GM21786 (cell line): ENCODE data around the gene PITPNC1.
"Not testable (repeated sequence)": the region's sequence is repeated elsewhere in the genome, so short reads cannot be mapped to it uniquely, and the experiment has no call there.

Source experiments
- ATAC-seq: cut with Tn5 transposase; IDR thresholded peaks from one replicate; pipeline ENCODE4 v1.9.1; 2021; ENCODE audit not compliant: unreplicated experiment

The PITPNC1 gene

DNA sequence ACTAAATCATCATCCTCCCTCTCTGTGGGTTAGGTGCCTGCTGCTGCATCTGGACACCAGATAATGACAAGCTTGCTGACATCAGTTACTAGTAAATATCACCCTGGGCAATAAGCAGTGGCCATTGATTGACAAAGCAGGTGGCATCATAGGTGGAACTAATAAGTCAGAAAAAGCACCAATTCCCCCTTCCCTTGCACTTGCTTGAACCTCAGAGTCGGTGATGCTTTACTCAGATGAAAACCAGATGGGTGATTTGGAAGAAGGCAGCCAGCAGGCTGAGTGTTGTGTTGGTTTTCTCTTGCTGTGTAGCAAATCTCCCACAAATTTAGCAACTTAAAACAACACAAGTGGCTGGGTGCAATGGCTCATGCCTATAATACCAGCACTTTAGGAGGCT is 193.7 kb downstream of the PITPNC1 start:
- ATAC-seq: no peak

DNA sequence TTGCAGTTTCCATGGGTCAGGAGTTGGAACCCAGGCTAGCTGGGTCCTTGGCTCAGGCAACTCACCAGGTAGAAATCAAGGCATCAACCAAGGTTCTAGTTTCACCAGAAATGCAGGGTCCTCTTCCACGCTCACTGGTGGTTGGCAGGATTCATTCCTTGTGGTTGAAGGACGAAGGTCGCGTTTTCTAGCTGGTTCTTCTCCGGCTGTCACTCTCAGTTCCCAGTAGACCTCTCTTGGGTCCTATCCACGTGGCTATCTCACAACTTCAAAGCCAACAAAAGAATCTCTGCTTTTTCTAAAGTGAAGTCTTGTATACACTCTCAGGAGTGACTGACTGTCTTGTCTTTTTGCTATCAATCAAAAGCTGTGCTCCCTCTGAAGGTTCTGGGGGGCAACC is 194.4 kb downstream of the PITPNC1 start:
- ATAC-seq: no peak

DNA sequence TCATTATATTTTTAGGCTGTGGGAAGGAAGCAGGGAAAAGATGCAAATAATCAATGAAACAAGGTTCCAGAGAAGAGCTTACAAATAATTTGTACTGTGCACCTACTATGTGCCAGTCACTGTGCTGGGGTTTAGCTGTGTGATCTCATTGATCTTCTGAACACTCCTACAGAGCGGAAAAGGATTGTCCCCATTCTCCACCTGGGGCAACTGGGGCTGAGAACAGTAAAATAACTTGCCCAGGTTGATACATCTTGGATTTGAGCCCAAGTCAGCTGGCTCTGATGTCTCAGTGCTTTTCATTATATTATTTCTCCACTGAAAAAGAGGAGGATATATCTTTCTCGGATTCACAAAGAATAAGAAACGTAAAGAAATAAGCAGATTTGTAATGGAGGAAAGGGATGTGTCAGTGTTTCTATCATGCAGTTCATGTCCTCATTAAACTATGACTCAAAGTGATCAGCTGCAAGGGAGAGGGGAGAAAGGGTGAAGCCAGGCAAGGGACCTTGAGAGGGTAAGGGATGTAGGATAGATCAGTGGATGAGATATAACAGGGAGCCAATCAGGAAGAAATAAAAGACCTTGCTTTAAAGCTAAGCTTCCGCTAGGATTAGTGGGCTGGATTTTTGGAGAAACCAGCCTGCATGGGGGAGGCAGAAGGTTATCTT is 197.0 kb downstream of the PITPNC1 start:
- ATAC-seq: no peak

- peak; percentile 38 for ATAC-seq
These were observed 197.7 kb downstream of the PITPNC1 start for GRCh38 chr17:67574658-67575293.

- no peak for ATAC-seq
These were observed 198.2 kb downstream of the PITPNC1 start for GRCh38 chr17:67575325-67575724.

GRCh38 chr17:67576471-67577115 is 199.5 kb downstream of the PITPNC1 start:
- ATAC-seq: no peak

GRCh38 chr17:67577429-67578141 is 200.5 kb downstream of the PITPNC1 start:
- no peak for ATAC-seq

DNA sequence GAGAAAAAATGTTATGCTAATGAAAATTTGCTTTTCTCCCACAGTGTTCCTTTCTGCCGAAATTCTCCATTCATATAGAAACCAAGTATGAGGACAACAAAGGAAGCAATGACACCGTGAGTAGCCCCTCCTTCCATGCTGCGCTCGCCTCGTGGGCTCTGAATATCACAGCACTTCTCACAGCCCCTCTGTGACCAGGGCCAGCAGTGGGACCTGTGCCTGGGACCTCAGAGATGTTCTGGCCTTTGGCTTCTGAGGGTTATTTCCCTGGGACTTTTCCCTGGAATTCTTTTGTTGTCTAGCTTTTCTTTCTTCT is 201.0 kb downstream of the PITPNC1 start:
- peak; percentile 40 for ATAC-seq

DNA sequence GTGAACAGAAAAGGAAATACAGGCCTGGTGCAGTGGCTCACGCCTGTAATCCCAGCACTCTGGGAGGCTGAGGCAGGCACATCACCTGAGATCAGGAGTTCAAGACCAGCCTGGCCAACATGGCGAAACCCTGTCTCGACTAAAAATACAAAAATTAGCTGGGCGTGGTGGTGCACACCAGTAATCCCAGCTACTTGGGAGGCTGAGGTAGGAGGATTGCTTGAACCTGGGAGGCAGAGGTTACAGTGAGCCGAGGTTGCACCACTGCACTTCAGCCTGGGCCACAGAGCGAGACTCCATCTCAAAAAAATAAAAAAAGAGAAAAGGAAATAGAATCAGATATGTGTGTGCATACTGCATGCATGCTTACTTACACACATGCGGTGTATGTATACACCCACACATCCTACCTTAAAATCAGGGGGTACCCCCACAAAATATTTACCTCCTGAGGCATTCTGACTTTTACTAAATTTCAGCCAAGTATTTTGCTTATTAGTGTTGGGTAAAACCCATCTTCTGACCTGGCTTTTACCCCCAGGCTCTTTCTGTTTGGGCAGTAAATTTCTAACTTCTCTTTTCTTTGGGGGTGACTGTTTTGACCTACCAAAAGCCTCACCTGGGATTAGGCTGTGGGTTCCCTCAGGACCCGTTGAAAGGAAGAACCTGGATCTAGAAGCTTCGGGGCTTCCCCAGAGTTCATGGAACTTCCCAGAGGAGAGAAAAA is 201.8 kb downstream of the PITPNC1 start:
- ATAC-seq: not testable (repeated sequence)

DNA sequence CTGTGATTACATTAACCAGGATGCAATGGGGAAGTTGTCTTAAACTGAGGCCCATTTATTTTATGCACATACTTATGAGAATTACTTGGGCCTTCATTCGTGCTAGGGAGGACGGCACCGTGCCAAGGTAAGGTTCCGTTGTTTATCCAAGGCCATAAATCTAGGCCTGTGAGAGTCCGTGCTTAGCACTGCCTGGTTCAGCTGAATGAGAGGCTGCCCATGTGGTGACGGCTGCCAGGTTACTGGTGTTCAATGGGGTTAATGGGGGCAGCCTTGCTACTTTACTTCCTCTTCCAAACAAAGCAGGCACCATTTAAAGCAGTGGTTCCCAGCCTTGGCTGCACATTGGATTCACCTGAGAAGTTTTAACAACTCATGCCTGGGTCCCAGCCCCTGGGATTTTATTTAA is 205.6 kb downstream of the PITPNC1 start:
- ATAC-seq: no peak

GRCh38 chr17:67585077-67585602 is 208.1 kb downstream of the PITPNC1 start:
- no peak for ATAC-seq

GRCh38 chr17:67588326-67588725 is 211.2 kb downstream of the PITPNC1 start:
- no peak for ATAC-seq

DNA sequence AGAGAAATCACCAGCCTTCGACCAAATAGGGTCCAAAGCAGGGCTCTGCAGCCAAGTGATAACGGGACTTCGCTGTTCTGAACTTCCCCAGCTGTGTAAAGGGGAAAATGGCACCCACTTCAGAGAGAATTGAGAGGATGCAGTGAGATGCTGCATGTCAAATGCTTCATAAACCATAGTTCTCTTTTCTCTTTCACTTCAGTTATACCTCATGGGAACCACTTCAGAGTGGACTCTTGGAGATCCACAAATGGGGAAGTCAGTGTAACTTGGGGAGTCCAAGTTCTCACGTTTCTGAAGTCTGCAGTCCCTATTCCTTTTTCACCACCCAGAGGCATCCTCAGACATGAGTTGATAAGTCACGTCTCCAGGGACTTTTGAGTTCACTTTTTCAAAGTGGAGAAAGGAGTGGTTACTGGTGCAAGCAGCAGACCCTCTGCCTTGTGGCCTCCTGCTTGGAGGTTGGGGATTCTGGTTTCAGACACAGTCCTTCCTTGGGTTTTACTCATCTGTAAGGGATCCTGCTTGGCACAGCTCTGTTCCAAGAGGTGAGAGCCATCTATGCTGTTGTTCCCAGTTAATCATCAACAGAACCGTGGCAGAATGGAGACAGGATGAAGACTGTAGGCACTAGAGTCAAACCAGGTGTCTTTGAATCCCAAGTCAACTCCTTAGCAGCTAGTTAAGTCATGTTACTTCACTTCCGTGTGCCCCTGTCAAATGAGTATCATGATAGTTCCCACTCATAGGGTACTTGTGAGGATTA is 217.2 kb downstream of the PITPNC1 start:
- ATAC-seq: peak; percentile 48

- no peak for ATAC-seq
These were observed 223.3 kb downstream of the PITPNC1 start for GRCh38 chr17:67600408-67600807.

DNA sequence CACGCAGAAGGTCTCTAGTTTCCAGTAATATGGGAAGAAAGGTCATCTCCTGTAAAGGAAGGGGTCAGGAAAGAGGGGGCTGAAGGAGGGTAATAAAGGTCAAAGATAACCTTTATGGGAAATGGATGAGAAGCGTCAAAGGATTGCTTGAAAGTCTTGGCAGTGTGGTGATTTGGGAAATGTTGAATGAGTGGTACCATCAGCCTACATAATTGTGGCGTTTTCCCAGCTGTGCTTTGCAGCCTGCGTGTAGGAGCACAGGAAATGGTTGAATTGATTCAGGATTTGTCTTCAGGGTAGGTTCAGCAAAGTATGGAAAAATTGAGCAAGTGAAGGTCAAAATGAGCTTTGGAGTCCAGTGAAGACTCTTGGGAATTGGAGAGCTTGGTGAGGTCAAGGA is 224.8 kb downstream of the PITPNC1 start:
- ATAC-seq: no peak

- ATAC-seq: no peak
These were observed 225.4 kb downstream of the PITPNC1 start for GRCh38 chr17:67602444-67602843.

DNA sequence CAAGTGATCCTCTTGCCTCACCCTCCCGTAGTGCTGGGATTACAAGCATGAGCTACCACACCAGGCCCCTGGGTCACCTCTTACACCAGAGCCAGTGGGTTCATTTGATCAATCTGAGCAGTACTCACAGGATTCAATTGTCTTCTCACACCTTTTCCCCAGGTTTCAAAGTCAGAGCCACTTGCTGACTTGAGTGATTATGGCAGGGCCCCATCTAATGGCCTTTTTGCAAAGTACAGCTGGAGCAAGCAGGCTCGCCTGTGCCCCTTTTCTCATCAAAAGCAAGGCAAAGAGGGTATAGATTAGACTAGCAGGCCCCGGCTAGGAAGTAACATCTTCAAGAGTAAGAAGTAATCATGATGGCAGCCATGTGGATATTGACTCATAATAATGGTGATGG is 225.9 kb downstream of the PITPNC1 start:
- peak; percentile 53 for ATAC-seq

GRCh38 chr17:67605256-67605912 is 228.3 kb downstream of the PITPNC1 start:
- ATAC-seq: no peak

DNA sequence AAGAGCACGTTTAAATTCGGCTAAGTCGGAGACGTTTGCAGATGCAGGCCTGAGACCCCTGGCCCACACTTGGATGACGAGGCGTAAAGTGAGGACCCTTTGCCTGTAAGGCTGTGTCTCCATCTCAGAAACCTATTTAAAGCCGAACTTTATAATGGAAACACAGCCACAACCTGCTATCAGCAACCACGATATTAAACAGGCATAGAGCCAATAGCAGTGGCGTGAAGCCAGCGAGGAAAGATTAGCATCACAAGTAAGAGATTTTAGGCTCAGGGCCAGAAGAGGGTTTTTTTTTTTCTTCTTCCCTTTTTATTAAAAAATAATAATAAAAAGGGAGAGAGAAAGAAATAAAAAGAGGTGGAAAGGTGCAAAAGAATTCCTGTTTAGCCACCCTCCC is 229.4 kb downstream of the PITPNC1 start:
- no peak for ATAC-seq
